Mucosa of descending colon (tissue), 3 donors: ENCODE data around the gene SLIT3. TPM values are rescaled to one million over a fixed set of nuclear protein-coding genes. Genes with fewer than 3 reads are reported as not detected.
A peak's percentile ranks its signal among the peaks of the same experiment; 100 is the strongest.

ENCODE experiments used
- ATAC-seq: fragments of 200-7000 bp; cut with Tn5 transposase; one replicate; pipeline ENCODE4 v1.9.1; 2020; ENCODE audit warnings: mild to moderate bottlenecking, moderate library complexity
- DNase-seq, 3 donors: peaks; one replicate each; pipeline ENCODE4 v3.0.0-alpha.2; 2020
- H3K36me3 ChIP-seq: fragments of 200-600 bp; one replicate; pipeline ENCODE4 v1.8.0; 2021; ENCODE audit warnings: low read depth, mild to moderate bottlenecking
- H3K4me1 ChIP-seq: fragments of 200-600 bp; one replicate; pipeline ENCODE4 v1.8.0; 2021; ENCODE audit warnings: low read depth, mild to moderate bottlenecking
- H3K4me3 ChIP-seq: fragments of 200-600 bp; one replicate; pipeline ENCODE4 v1.8.0; 2021; ENCODE audit warnings: mild to moderate bottlenecking
- H3K9me3 ChIP-seq: fragments of 200-600 bp; one replicate; pipeline ENCODE4 v1.8.0; 2021; ENCODE audit warnings: mild to moderate bottlenecking
- intact Hi-C, 2 donors: fragments of 100-400 bp; cut with DNase I in 1 of 2; cut with micrococcal nuclease in 1 of 2; formaldehyde crosslinking; loops; one replicate each; pipeline versions ENCODE4 v1.11.0 to v1.11.1; 2022; cut with DNase I, micrococcal nuclease
- total RNA-seq, 3 donors: library from RNA; stranded (reverse); fragmentation: NEBNext Ultra II Directional in 2 of 3; extraction: Animal tissue kit (Norgen Biotek cat#: 25700) in 2 of 3; gene quantifications; one replicate each; pipeline versions ENCODE4 v1.2.1 to v1.2.4, GENCODE V29; 2021 to 2023
- TF ChIP-seq, protein P1 (sequence below): fragments of 200-600 bp; IDR thresholded peaks from one replicate; pipeline ENCODE4 v1.8.0; 2022; ENCODE audit warnings: antibody characterized with exemption, mild to moderate bottlenecking
- donor health status: DM: no; HTN: no; CAD: no; lungs with moderate emphysema.
- donor health status: DM: no; HTN: no; CAD: no.
- donor health status: DM: no; HTN: yes; CAD: no.

Gene SLIT3
- total RNA-seq, 3 donors from 2014 or later, result 4.2 to 25.5 (median 16.1) TPM

DNA sequence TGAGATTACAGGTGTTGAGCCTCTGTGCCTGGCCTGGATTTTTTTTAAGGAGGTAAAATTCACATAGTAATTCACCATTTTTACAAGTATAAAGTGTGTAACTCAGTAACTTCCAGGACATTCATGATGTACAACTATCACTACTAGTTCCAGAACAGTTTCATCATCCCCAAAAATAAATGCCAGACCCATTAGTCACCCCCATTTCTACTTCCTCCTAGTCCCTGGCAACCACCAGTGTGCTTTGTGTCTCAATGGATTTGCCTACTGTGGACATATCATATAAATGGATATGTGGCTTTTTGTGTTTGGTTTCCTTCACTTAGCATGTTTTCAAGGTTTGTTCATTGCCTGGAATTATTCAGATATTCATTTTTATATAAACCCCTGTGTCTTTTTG, 649.3 kb downstream of the SLIT3 start:
- TF ChIP-seq, protein P1, sequence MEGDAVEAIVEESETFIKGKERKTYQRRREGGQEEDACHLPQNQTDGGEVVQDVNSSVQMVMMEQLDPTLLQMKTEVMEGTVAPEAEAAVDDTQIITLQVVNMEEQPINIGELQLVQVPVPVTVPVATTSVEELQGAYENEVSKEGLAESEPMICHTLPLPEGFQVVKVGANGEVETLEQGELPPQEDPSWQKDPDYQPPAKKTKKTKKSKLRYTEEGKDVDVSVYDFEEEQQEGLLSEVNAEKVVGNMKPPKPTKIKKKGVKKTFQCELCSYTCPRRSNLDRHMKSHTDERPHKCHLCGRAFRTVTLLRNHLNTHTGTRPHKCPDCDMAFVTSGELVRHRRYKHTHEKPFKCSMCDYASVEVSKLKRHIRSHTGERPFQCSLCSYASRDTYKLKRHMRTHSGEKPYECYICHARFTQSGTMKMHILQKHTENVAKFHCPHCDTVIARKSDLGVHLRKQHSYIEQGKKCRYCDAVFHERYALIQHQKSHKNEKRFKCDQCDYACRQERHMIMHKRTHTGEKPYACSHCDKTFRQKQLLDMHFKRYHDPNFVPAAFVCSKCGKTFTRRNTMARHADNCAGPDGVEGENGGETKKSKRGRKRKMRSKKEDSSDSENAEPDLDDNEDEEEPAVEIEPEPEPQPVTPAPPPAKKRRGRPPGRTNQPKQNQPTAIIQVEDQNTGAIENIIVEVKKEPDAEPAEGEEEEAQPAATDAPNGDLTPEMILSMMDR, result no peak
- DNase-seq (no peak), ATAC-seq (peak; percentile 12)
- H3K9me3 ChIP-seq, result no peaks in the 10 kb centered on the region
- H3K4me1 ChIP-seq, result peaks cover 20% of the 10 kb centered on the region
- H3K36me3 ChIP-seq, result no peaks in the 10 kb centered on the region
- no peak overlapping the region for H3K4me3 ChIP-seq
- intact Hi-C loops, result no loop called here

GRCh38 chr5:168649306-168649705, 651.6 kb downstream of the SLIT3 start:
- no peaks in the 10 kb centered on the region for H3K36me3 ChIP-seq
- ATAC-seq (no peak), DNase-seq (no peak)
- no peaks in the 10 kb centered on the region for H3K9me3 ChIP-seq
- TF ChIP-seq, protein P1, result no peak
- H3K4me3 ChIP-seq, result no peak overlapping the region
- intact Hi-C loops, result no loop called here
- peaks cover 10% of the 10 kb centered on the region for H3K4me1 ChIP-seq

DNA sequence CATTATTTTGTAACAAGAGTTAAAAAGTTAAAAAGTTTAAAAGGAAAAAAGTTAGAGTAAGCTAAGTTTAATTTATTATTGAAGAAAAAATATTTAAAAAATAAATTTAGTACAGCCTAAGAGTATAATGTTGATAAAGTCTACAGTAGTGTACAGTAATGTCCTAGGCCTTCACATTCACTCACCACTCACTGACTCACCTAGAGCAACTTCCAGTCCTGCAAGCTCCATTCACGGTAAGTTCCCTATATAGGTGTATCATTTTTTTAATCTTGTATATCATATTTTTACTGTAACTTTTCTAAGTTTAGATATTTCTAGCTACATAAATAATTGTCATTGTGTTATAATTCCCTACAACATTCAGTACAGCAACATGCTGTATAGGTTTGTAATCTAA, 652.4 kb downstream of the SLIT3 start:
- no peaks in the 10 kb centered on the region for H3K9me3 ChIP-seq
- no peak for ATAC-seq
- no peak for DNase-seq
- TF ChIP-seq, protein P1, result no peak
- H3K4me1 ChIP-seq, result peaks cover 6% of the 10 kb centered on the region
- no peak overlapping the region for H3K4me3 ChIP-seq
- no peaks in the 10 kb centered on the region for H3K36me3 ChIP-seq
- intact Hi-C loops, result no loop called here

- Histone ChIP-seq H3K36me3 (no peaks in the 10 kb centered on the region), H3K9me3 (no peaks in the 10 kb centered on the region), H3K4me1 (peaks cover 6% of the 10 kb centered on the region), H3K4me3 (no peak overlapping the region)
- ATAC-seq, result no peak
- TF ChIP-seq, protein P1, result no peak
- intact Hi-C loops, result no loop called here
- DNase-seq, result no peak
Observed at GRCh38 chr5:168648016-168648415, 652.9 kb downstream of the SLIT3 start.

DNA sequence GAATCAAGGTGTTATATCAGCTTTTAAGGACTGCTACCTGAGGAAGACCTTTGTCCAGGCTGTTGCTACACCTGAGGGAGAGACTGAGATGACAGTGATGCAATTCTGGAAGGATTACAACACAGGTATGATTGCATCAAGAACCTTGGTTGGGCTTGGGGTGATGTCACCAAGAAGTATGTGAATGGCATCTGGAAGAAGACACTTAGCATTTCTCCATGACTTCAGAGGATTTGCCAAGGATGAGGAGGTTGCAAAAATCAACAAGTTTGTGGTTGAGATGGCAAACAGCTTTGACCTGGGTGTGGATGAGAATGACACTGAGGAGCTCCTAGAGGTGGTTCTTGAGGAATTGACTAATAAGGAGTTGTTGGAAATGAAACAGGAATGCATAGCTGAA, 653.9 kb downstream of the SLIT3 start:
- Histone ChIP-seq H3K36me3 (no peaks in the 10 kb centered on the region), H3K9me3 (no peaks in the 10 kb centered on the region), H3K4me1 (no peaks in the 10 kb centered on the region), H3K4me3 (no peak overlapping the region)
- ATAC-seq, result peak; percentile 85
- TF ChIP-seq, protein P1, result no peak
- intact Hi-C loops, result no loop called here
- no peak for DNase-seq

DNA sequence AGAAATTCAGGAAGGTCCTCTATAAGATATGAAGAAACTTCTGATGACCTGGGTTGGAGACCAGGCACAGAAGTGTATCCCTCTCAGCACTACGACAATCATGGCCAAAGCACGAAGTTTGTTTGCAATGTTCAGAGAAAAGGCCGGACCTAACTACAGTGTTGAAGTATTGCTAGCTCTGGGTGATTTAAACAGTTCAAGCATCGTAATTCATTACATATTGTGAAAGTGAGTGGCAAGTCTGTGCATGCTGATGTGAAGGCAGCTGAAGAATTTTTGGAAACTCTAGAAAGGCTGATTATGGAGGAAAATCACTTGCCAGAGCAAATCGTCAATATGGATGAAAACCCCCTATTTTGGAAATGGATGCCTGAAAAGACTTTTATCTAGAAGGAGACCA, 654.6 kb downstream of the SLIT3 start:
- DNase-seq (no peak), ATAC-seq (no peak)
- H3K9me3 ChIP-seq, result no peaks in the 10 kb centered on the region
- no peaks in the 10 kb centered on the region for H3K4me1 ChIP-seq
- no peaks in the 10 kb centered on the region for H3K36me3 ChIP-seq
- TF ChIP-seq, protein P1, result no peak
- H3K4me3 ChIP-seq, result no peak overlapping the region
- intact Hi-C loops, result no loop called here
